Suprapubic skin (tissue), 4 donors: ENCODE results near the gene ARID1A.

Experiments
- CTCF ChIP-seq, 2 donors: fragments of 200-600 bp in 1 of 2; fragments of 450-650 bp in 1 of 2; sonication (generic) in 1 of 2; IDR thresholded peaks; one replicate each; pipeline ENCODE4 v1.5.1; 2016 to 2019; ENCODE audit warnings: antibody characterized with exemption in 2 of 2, mild to moderate bottlenecking in 1 of 2, moderate library complexity in 1 of 2
- EP300 ChIP-seq: sonication (generic); formaldehyde crosslinking; IDR thresholded peaks from one replicate; pipeline ENCODE4 v1.6.1; 2017; ENCODE audit warnings: antibody characterized with exemption
- POLR2A ChIP-seq, 2 donors: fragments of 450-650 bp; IDR thresholded peaks; one replicate each; pipeline ENCODE4 v1.6.1; 2017; ENCODE audit warnings: antibody characterized with exemption in 2 of 2, mild to moderate bottlenecking in 2 of 2, moderate library complexity in 2 of 2
- POLR2AphosphoS5 ChIP-seq, 3 donors: sonication (generic); formaldehyde crosslinking; IDR thresholded peaks; one replicate each; pipeline ENCODE4 v1.6.1; 2017; ENCODE audit warnings: antibody characterized with exemption in 3 of 3

GRCh38 chr1:26694638-26695355, 1.0 kb upstream of the ARID1A start:
- TF ChIP-seq EP300, result no peak
- no peak for TF ChIP-seq CTCF (IDR thresholded peaks at IDR 0.05)
- TF ChIP-seq POLR2A (IDR thresholded peaks at IDR 0.05), result no peak
- TF ChIP-seq POLR2AphosphoS5 (IDR thresholded peaks at IDR 0.05), result no peak
